K562 (cell line): ENCODE results near the gene CXXC1.

ENCODE experiments used
- CTBP1 ChIP-seq: fragments of 450-650 bp; IDR thresholded peaks from 2 replicates; pipeline ENCODE4 v1.6.1; 2016; ENCODE audit warnings: borderline replicate concordance
- FOXP1 ChIP-seq: sonication (generic); formaldehyde crosslinking; IDR thresholded peaks from 2 replicates; pipeline ENCODE4 v1.8.0; 2022; ENCODE audit warnings: mild to moderate bottlenecking, missing genetic modification reagents
- HDAC2 ChIP-seq: fragments of 450-650 bp; IDR thresholded peaks from 2 replicates; pipeline ENCODE4 v1.6.1; 2016; ENCODE audit warnings: mild to moderate bottlenecking
- KLF6 ChIP-seq: fragments of 250-450 bp; sonication (Bioruptor Pico); IDR thresholded peaks from 2 replicates; pipeline ENCODE4 v1.4.0; 2020; ENCODE audit warnings: mild to moderate bottlenecking, moderate library complexity, borderline replicate concordance
- LARP7 ChIP-seq: fragments of 450-650 bp; IDR thresholded peaks from 2 replicates; pipeline ENCODE4 v1.6.1; 2016
- NR3C1 ChIP-seq: sonication (generic); formaldehyde crosslinking; IDR thresholded peaks from 2 replicates; pipeline ENCODE4 v1.8.1; 2022; ENCODE audit warnings: missing genetic modification reagents
- POLR2A ChIP-seq: fragments of 450-650 bp; conservative IDR thresholded peaks from 2 replicates; pipeline ENCODE4 v1.6.1; 2016
- SMC3 ChIP-seq: conservative IDR thresholded peaks from 2 replicates; pipeline ENCODE4 v1.6.1; 2011; ENCODE audit warnings: low read depth, low read length, improper control_type of control experiment; ENCODE audit not compliant: insufficient read depth
- TBP ChIP-seq: optimal IDR thresholded peaks from 2 replicates; pipeline ENCODE3; 2011; ENCODE audit warnings: low read depth, low read length, improper control_type of control experiment
- ZBTB7A ChIP-seq: IDR thresholded peaks from 2 replicates; pipeline ENCODE4 v1.6.1; 2011; ENCODE audit warnings: low read depth, mild to moderate bottlenecking, low read length, moderate library complexity, borderline replicate concordance; ENCODE audit not compliant: control insufficient read depth

- no peak for TF ChIP-seq SMC3
- TF ChIP-seq HDAC2, result no peak
- no peak for TF ChIP-seq NR3C1 (CRISPR knock-in tag)
- TF ChIP-seq ZBTB7A, result no peak
- TF ChIP-seq CTBP1, result no peak
- TF ChIP-seq POLR2A, result no peak
- no peak for TF ChIP-seq TBP
- no peak for TF ChIP-seq KLF6
- no peak for TF ChIP-seq FOXP1 (CRISPR knock-in tag)
- TF ChIP-seq LARP7, result no peak
Observed at GRCh38 chr18:50327983-50328382, 40.5 kb upstream of the CXXC1 start.
